B cell (primary cell): Measurements from ENCODE around the gene NPR1.

Experiments used
- EZH2 ChIP-seq: IDR thresholded peaks from 2 replicates; pipeline ENCODE4 v1.6.1; 2012; ENCODE audit warnings: borderline replicate concordance, low read depth, mild to moderate bottlenecking, moderate library complexity, low read length; ENCODE audit not compliant: insufficient read depth, poor library complexity, severe bottlenecking
- TF ChIP-seq, protein P1 (sequence below): fragments of 200-600 bp; IDR thresholded peaks from one replicate; pipeline ENCODE4 v1.8.0; 2022; ENCODE audit warnings: antibody characterized with exemption, mild to moderate bottlenecking

DNA sequence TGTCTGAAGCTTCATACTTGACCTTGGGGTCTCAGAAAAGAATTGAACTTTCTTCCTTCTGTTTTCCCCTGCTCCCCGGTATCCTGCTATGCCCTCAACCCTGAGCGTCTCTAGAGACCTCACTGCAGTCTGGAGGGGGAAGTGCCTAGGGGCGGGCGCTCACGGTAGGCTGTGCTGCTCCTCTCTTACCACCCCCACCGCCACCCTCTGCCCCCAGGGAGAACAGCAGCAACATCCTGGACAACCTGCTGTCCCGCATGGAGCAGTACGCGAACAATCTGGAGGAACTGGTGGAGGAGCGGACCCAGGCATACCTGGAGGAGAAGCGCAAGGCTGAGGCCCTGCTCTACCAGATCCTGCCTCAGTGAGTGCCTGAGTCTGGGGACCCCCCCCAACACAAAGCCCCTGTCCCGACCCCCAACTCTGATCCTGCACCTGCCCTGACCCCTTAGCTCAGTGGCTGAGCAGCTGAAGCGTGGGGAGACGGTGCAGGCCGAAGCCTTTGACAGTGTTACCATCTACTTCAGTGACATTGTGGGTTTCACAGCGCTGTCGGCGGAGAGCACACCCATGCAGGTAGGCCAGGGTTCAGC lies 10.3 kb downstream of the NPR1 start:
- TF ChIP-seq, protein P1, sequence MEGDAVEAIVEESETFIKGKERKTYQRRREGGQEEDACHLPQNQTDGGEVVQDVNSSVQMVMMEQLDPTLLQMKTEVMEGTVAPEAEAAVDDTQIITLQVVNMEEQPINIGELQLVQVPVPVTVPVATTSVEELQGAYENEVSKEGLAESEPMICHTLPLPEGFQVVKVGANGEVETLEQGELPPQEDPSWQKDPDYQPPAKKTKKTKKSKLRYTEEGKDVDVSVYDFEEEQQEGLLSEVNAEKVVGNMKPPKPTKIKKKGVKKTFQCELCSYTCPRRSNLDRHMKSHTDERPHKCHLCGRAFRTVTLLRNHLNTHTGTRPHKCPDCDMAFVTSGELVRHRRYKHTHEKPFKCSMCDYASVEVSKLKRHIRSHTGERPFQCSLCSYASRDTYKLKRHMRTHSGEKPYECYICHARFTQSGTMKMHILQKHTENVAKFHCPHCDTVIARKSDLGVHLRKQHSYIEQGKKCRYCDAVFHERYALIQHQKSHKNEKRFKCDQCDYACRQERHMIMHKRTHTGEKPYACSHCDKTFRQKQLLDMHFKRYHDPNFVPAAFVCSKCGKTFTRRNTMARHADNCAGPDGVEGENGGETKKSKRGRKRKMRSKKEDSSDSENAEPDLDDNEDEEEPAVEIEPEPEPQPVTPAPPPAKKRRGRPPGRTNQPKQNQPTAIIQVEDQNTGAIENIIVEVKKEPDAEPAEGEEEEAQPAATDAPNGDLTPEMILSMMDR: no peak
- TF ChIP-seq EZH2: no peak
